Measurements from ENCODE around the gene NEK6. TPM values are rescaled to one million over a fixed set of nuclear protein-coding genes. Genes with fewer than 3 reads are reported as not detected.

Gene NEK6
- total RNA-seq, 8 experiments from 2014 or later: 2.4 to 33.4 (median 7.2) TPM

DNA sequence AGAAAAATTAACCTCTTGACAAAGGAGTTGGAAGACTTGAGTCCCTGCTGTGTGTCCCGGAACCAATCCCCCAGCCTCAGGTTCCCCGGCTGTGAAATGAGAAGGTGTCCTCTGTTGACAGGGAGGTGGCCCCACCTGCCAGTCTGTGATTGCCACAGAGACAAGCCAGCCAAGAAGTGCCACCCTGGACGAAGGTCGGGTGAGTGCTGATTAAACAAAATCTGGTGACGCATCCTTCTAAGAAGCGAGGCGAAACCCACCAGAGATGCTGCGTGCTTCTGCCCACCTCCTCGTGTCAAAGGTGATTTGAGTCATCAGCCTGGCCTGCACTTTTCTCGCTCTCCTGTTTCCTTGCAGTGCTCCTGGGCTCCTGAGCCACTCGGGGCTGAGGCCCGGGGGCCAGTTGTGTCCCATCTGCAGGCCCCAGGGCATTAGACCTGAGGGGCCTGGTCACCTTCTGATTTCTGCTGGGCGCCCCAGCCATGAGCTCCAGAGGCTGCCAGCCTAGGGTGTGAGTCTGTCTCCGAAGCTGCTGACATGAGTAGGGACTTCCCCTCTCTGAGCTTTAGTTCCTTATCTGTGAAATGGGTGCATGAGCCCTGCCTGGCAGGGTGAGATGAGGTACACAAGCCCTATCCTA is 28.7 kb downstream of the NEK6 start:
- in situ Hi-C loops (cut with MboI; ENCODE audit: low pct_unique_long_range_greater_than_20kb in 2 of 9, low sequenced_read_pairs in 9 of 9, unreplicated experiment in 9 of 9): no loop called here
- 40 to 88% (median 68%) methylated on average over 1 to 9 of the region's 14 CpGs; no CpG with 5 or more reads in 4 of the 10 experiments for WGBS, 10 experiments
- Histone ChIP-seq H3K4me3 (no peak overlapping the region), H3K27ac (peak overlapping the region; percentile 47 to 55), H3K4me1 (replicated peaks in 1 of 2) (peaks cover 26 to 48% of the 10 kb centered on the region in 2 donors)
- peak in 1 of 8 experiments; percentile 1 for ATAC-seq (replicated peaks in 6 of 8)

DNA sequence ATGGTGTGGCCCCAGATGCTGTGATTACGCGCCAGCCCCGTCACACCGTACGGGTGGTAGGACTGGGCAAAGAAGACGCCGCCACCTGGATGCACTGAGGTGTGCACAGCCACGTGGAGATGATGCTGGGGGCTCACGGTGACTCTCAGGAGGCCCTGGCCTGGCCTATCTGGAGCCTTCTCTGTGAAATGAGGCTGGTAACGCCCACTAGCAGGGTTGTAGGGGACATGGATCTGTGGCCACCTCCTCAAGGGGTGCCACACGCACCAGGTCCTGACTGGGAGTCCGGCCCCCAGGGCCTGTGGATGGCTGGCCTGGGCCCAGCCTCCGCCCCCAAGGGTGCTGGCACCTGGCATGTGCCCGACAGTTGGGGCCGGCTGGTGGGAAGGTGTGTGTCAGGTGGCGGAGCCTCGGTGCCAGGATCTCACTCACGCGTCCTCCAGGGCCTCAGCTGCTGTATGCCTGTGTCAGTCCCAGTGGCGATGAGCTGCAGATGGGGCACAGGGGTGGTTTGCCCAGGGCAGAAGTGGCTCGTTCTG is 32.4 kb downstream of the NEK6 start:
- no peak for ATAC-seq (replicated peaks in 6 of 8)
- Histone ChIP-seq H3K27ac (no peak overlapping the region), H3K4me1 (replicated peaks in 1 of 2) (peaks cover 14 to 45% of the 10 kb centered on the region in 2 donors), H3K4me3 (no peak overlapping the region)
- 83 to 100% (median 100%) methylated on average over 1 to 12 of the region's 21 CpGs; no CpG with 5 or more reads in 2 of the 10 experiments for WGBS, 10 experiments
- in situ Hi-C loops (cut with MboI; ENCODE audit: low pct_unique_long_range_greater_than_20kb in 2 of 9, low sequenced_read_pairs in 9 of 9, unreplicated experiment in 9 of 9): no loop called here

DNA sequence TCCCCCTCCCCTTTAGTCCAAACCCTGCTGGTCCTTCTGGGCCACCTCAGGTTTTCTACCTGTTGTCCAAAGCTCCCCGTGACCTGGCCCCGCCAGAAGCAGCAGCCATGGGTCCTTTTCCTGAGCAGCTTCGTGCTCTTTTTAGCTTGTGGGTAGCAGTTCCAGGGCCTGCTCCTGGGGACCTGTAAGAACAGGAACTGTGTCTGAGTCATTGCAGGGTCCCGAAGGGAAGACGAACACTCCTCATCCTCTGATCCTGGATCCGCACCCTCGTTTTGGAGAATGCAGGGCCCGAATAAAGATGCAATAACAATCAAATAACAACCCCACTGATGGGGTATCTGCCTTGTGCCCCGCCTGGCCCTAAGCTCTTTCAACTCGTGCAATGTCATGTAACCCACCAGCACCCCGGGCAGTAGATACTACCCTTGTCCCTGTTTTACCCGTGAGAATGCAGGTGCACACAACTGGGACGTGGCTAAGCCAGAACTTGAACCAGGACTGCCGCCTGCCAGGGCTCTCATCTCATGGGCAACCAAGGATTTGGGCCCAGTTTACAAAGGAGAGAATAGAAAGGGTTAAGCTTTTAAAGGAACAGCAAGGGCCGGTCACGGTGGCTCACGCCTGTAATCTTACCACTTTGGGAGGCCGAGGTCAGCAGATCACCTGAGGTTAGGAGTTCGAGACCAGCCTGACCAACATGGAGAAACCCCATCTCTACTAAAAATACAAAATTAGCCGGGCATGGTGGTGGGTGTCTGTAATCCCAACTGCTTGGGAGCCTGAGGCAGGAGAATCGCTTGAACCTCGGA is 33.2 kb downstream of the NEK6 start:
- Histone ChIP-seq H3K27ac (no peak overlapping the region), H3K4me1 (replicated peaks in 1 of 2) (peaks cover 8 to 41% of the 10 kb centered on the region in 2 donors)
- no peak for ATAC-seq (replicated peaks in 6 of 8)

DNA sequence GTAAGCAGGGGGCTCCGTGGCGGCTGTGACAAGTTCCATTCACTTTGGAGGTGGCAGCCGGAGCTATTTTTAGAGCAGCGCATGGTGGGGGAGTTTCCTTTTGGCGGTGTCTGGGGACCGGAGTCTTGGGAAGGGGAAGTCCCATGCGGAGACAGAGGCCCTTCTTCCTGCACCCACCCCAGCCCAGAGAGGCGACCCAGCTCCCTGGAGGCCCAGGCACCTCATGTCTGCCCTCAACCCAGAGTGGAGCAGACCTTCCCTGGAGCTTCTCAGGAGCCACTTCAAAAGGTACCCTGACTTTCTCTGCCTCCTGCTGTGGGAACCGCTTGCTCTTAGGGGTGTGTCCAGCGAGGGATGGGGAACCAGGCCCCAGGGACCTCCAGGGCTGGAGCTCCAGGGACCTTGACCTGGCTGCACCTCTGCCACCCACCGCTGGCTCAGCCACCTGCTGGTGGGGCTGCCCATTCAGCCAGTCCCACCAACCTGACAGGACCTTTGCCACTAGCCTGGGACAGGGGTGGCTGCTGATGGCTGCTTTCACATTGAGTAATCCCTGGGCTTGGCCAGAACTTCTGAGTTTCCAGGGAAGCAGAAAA is 34.1 kb downstream of the NEK6 start:
- Histone ChIP-seq H3K4me1 (replicated peaks in 1 of 2) (peaks cover 8 to 34% of the 10 kb centered on the region in 2 donors), H3K27ac (no peak overlapping the region), H3K4me3 (no peak overlapping the region)
- ATAC-seq (replicated peaks in 6 of 8): peak in 5 of 8 experiments; percentile 12 to 61 (median 46)
- WGBS, 10 experiments: 35 to 81% (median 78%) methylated on average over 2 to 6 of the region's 11 CpGs; no CpG with 5 or more reads in 5 of the 10 experiments
- in situ Hi-C loops (cut with MboI; ENCODE audit: low pct_unique_long_range_greater_than_20kb in 2 of 9, low sequenced_read_pairs in 9 of 9, unreplicated experiment in 9 of 9): no loop called here

More for the DNA sequence above, 33.2 kb downstream of the NEK6 start:
- H3K4me3 ChIP-seq: no peak overlapping the region
- in situ Hi-C loops (cut with MboI; ENCODE audit: low pct_unique_long_range_greater_than_20kb in 2 of 9, low sequenced_read_pairs in 9 of 9, unreplicated experiment in 9 of 9): no loop called here
- 68 to 100% (median 87%) methylated on average over 1 to 18 of the region's 22 CpGs; no CpG with 5 or more reads in 1 of the 10 experiments for WGBS, 10 experiments

DNA sequence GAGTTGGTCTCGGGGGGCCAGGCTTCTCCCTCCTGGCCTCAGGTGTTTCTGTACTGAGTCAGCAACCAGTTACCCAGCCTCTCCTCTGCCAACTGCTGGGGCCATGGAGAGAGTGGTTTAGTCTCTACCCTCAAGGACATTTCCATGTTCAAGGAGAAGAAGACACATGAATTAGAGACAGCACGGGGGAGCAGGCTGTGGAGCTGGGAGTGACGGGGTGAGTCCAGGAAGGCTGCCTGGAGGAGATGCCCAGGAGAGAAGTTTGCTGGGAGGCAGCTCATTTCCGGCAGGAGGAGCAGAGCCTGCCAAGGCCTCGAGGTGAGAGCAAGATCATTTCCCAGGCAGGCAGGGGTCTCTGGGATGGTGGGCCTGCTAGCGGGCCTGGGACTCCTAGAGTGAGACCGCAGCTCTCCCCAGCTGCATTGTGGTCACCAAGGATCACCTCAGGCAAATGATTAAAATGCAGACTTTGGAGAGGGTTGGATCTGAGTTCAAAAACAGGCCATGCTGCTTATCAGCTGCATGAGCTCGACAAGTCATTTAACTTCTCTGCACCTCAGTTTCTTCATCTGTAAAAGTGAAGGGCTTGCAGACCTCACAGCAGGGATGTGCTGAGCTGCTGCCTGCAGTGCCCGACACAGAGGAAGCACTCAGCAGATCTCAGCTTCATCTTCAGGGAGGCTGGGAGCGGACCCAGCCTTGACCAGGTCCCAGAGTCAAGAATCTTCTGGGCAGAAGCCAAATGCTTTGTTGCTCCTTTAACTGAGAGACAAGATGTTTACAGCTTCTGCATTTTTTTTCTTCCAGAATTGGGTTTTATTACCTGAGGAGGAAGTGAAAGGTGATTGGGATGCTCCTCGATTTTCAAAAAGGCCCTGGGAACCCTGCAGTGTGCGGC is 35.2 kb downstream of the NEK6 start:
- Histone ChIP-seq H3K4me1 (replicated peaks in 1 of 2) (peaks cover 1 to 26% of the 10 kb centered on the region in 2 donors), H3K27ac (no peak overlapping the region), H3K4me3 (no peak overlapping the region)
- in situ Hi-C loops (cut with MboI; ENCODE audit: low pct_unique_long_range_greater_than_20kb in 2 of 9, low sequenced_read_pairs in 9 of 9, unreplicated experiment in 9 of 9): no loop called here
- 75 to 100% (median 89%) methylated on average over 2 to 7 of the region's 12 CpGs; no CpG with 5 or more reads in 2 of the 10 experiments for WGBS, 10 experiments
- no peak for ATAC-seq (replicated peaks in 6 of 8)

DNA sequence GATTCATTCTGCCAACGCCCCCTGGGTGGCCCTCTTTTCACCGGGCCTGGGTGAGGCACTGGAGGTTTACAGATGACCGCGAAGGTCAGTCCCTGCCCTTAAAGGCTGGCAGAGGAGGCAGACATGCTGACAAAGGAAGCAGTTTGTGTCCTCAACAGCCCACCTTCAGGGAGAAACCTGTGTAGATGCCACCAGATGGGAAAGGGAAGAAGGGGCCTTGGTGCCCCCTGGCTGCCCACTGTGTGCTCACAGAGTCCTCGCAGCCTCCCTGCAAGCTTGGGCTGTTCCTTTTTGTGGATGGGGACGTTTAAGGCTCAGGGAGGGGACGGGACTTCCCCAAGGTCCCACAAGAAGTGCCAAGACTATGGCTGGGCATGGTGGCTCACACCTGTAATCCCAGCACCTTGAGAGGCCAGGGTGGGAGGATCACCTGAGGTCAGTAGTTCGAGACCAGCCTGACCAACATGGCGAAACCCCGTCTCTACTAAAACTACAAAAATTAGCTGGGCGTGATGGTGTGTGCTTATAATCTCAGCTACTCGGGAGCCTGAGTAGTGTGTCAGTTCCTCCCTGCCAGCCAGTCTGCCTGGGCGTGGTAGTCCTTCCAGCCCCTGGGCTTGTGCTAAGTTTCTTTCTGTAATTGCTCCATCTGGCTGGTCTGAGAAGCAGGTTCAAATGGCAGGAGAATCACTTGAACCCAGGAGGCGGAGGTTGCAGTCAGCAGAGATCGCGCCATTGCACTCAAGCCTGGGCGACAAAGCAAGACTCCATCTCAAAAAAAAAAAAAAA is 36.2 kb downstream of the NEK6 start:
- H3K4me1 ChIP-seq (replicated peaks in 1 of 2): peaks cover 0 to 25% of the 10 kb centered on the region in 2 donors
- no peak overlapping the region for H3K4me3 ChIP-seq
- ATAC-seq (replicated peaks in 6 of 8): peak in 2 of 8 experiments; percentile 66 to 73
- in situ Hi-C loops (cut with MboI; ENCODE audit: low pct_unique_long_range_greater_than_20kb in 2 of 9, low sequenced_read_pairs in 9 of 9, unreplicated experiment in 9 of 9): no loop called here
- WGBS, 10 experiments: 20 to 100% (median 88%) methylated on average over 1 to 6 of the region's 17 CpGs; no CpG with 5 or more reads in 4 of the 10 experiments
- H3K27ac ChIP-seq: no peak overlapping the region

DNA sequence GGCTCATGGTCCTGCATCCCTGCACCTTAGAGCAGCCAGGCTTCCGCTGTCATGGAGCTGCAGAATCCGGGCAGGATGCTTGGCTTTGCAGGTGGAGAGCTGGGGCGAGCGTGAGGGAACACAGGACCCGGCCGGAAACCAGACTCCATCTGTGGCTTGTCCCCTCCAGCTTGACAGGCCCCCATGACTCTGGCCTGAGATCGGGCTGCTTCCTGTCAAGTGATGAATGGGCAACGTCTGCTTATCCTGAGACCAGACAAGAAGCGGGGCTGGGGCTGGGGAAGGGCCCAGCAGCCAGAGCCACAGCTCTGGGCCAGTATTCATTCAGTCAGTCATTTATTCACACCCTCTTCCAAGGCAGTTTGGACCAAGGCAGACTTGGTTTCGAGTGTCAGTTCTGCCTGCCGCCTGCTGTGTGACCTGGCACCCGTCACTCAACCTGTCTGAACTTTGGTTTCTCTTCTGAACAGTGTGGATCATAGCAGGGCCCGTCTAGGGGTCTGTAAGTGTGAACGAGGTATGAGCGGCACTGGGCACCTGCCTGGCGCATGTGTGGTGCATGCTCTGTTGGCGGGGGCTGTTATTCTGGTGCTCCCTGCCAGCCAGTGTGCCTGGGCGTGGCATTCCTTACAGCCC is 37.5 kb downstream of the NEK6 start:
- 20 to 100% (median 91%) methylated on average over 1 to 7 of the region's 18 CpGs; no CpG with 5 or more reads in 6 of the 10 experiments for WGBS, 10 experiments
- peaks cover 4 to 33% of the 10 kb centered on the region in 2 donors for H3K4me1 ChIP-seq (replicated peaks in 1 of 2)
- in situ Hi-C loops (cut with MboI; ENCODE audit: low pct_unique_long_range_greater_than_20kb in 2 of 9, low sequenced_read_pairs in 9 of 9, unreplicated experiment in 9 of 9): no loop called here
- no peak overlapping the region for H3K27ac ChIP-seq
- ATAC-seq (replicated peaks in 6 of 8): peak in 3 of 8 experiments; percentile 14 to 40 (median 37)
- H3K4me3 ChIP-seq: no peak overlapping the region

DNA sequence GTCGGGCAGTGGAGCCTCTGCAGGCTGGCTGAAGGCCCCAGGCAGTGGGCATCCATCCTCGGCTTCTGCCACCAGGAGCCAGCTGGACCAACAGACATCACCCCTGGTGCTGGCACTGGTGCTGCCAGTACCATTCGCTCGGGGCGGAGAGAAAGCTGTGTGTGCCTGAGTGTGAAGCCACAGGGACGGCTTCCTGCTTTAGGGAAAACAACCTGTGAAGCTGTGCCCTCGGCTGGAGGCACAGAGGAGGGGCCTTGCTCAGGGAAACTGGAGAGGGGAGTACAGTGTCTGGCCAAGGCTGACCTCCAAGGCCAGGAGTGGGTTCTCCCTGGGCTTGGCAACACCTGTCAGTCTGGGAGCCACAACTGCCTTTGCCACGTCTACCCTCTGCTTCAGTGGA is 38.3 kb downstream of the NEK6 start:
- 94 to 100% (median 100%) methylated on average over 1 to 5 of the region's 8 CpGs; no CpG with 5 or more reads in 4 of the 10 experiments for WGBS, 10 experiments
- no peak for ATAC-seq (replicated peaks in 6 of 8)
- in situ Hi-C loops (cut with MboI; ENCODE audit: low pct_unique_long_range_greater_than_20kb in 2 of 9, low sequenced_read_pairs in 9 of 9, unreplicated experiment in 9 of 9): no loop called here
- Histone ChIP-seq H3K27ac (no peak overlapping the region), H3K4me3 (no peak overlapping the region), H3K4me1 (replicated peaks in 1 of 2) (peaks cover 4 to 31% of the 10 kb centered on the region in 2 donors)

DNA sequence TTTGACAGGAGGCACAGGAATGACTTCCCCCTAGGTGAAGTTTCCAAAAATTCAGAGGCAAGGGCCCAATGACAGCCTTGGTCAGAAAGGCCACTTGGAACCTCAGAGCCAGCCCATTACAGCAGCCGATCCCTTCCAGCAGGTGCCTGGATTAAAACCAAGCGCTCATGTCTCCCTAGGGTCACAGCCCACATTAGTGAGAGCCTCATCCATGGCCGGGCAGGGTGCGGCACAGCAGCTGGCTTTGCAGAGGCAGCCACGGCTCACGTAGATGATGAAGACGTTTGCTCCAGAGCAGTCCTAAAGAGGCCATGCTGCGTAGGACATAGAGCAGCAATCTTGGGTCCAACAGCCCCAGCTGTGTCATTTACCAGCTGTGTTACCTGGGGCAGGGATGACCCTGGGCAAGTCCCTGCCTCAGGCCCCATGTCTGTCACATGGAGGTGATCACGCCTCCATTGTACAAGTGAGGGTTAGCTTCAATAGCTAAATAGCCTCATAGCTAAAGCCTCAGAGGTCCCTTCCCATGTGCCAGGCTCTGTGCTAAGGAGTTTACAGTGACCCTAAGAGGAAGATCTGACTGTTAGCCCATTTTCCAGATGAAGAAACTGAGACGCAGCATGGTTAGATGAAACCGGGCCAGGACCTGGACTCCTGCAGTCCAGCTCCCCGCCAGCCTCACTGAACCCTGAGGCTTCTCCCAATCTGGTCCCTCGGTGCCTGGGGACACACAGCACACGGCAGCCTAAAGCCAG is 39.2 kb downstream of the NEK6 start:
- 40 to 100% (median 88%) methylated on average over 1 to 4 of the region's 14 CpGs; no CpG with 5 or more reads in 4 of the 10 experiments for WGBS, 10 experiments
- Histone ChIP-seq H3K27ac (no peak overlapping the region), H3K4me3 (no peak overlapping the region), H3K4me1 (replicated peaks in 1 of 2) (peaks cover 4 to 22% of the 10 kb centered on the region in 2 donors)
- ATAC-seq (replicated peaks in 6 of 8): no peak
- in situ Hi-C loops (cut with MboI; ENCODE audit: low pct_unique_long_range_greater_than_20kb in 2 of 9, low sequenced_read_pairs in 9 of 9, unreplicated experiment in 9 of 9): no loop called here

DNA sequence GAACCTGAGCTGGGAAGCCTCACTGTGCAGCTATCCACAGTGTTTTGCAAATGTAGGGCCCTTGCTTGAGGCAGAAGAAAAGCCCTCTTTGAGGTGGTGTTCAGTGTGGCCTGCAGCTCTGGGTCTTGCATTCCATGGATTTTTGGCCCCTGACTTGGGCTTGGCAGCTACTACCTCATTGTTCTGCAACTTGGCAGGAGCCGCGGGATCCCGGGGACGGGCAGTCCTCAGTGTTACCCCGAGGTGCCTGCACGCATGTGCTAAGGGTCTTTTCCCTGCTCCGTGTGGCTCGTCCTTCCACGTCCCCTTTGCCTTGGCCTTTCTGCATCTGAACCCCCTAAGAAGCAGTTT is 39.8 kb downstream of the NEK6 start:
- Histone ChIP-seq H3K27ac (no peak overlapping the region), H3K4me3 (no peak overlapping the region), H3K4me1 (replicated peaks in 1 of 2) (peaks cover 4 to 20% of the 10 kb centered on the region in 2 donors)
- 8 to 78% (median 50%) methylated on average over 1 to 4 of the region's 9 CpGs; no CpG with 5 or more reads in 5 of the 10 experiments for WGBS, 10 experiments
- in situ Hi-C loops (cut with MboI; ENCODE audit: low pct_unique_long_range_greater_than_20kb in 2 of 9, low sequenced_read_pairs in 9 of 9, unreplicated experiment in 9 of 9): no loop called here
- ATAC-seq (replicated peaks in 6 of 8): peak in 5 of 8 experiments; percentile 10 to 69 (median 53)

Data from motor neuron (in vitro differentiated cells).